ENCODE results near the gene ZNF10. TPM values are rescaled to one million over a fixed set of nuclear protein-coding genes. Genes with fewer than 3 reads are reported as not detected.
A peak's percentile ranks its signal among the peaks of the same experiment; 100 is the strongest.

Gene ZNF10
- total RNA-seq, 3 donors from 2014 or later: 12.8 to 35.0 (median 13.4) TPM

- Histone ChIP-seq H3K9me3 (peaks cover 84 to 92% of the 10 kb centered on the region in 2 donors), H3K27me3 (no peaks in the 10 kb centered on the region), H3K4me1 (no peaks in the 10 kb centered on the region), H3K36me3 (peaks cover 72% of the 10 kb centered on the region), H3K27ac (no peak overlapping the region), H3K4me3 (peak overlapping the region in 1 of 3 donors; percentile 9)
- intact Hi-C loops (cut with DNase I; ENCODE audit: low total_unique reads): no loop called here
- TF ChIP-seq, protein P1, sequence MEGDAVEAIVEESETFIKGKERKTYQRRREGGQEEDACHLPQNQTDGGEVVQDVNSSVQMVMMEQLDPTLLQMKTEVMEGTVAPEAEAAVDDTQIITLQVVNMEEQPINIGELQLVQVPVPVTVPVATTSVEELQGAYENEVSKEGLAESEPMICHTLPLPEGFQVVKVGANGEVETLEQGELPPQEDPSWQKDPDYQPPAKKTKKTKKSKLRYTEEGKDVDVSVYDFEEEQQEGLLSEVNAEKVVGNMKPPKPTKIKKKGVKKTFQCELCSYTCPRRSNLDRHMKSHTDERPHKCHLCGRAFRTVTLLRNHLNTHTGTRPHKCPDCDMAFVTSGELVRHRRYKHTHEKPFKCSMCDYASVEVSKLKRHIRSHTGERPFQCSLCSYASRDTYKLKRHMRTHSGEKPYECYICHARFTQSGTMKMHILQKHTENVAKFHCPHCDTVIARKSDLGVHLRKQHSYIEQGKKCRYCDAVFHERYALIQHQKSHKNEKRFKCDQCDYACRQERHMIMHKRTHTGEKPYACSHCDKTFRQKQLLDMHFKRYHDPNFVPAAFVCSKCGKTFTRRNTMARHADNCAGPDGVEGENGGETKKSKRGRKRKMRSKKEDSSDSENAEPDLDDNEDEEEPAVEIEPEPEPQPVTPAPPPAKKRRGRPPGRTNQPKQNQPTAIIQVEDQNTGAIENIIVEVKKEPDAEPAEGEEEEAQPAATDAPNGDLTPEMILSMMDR (IDR thresholded peaks at IDR 0.05): no peak
- TF ChIP-seq POLR2A (IDR thresholded peaks at IDR 0.05) (no peak), POLR2AphosphoS5 (IDR thresholded peaks at IDR 0.05) (no peak)
- no peak for DNase-seq (ENCODE audit: low spot score in 2 of 2)
These were observed 62.4 kb downstream of the ZNF10 start for GRCh38 chr12:133192847-133193246.

- Histone ChIP-seq H3K36me3 (peaks cover 26% of the 10 kb centered on the region), H3K27me3 (no peaks in the 10 kb centered on the region), H3K4me1 (no peaks in the 10 kb centered on the region), H3K27ac (no peak overlapping the region), H3K9me3 (peaks cover 74 to 82% of the 10 kb centered on the region in 2 donors), H3K4me3 (no peak overlapping the region)
- intact Hi-C loops (cut with DNase I; ENCODE audit: low total_unique reads): no loop called here
- no peak for TF ChIP-seq POLR2AphosphoS5 (IDR thresholded peaks at IDR 0.05)
- TF ChIP-seq POLR2A (IDR thresholded peaks at IDR 0.05): no peak
- TF ChIP-seq, protein P1 (IDR thresholded peaks at IDR 0.05): no peak
- no peak for DNase-seq (ENCODE audit: low spot score in 2 of 2)
These were observed 71.5 kb downstream of the ZNF10 start for GRCh38 chr12:133201888-133202287.

- H3K4me1 ChIP-seq: no peaks in the 10 kb centered on the region
- intact Hi-C loops (cut with DNase I; ENCODE audit: low total_unique reads): no loop called here
- TF ChIP-seq POLR2A (IDR thresholded peaks at IDR 0.05) (no peak), POLR2AphosphoS5 (IDR thresholded peaks at IDR 0.05) (no peak)
- TF ChIP-seq, protein P1 (IDR thresholded peaks at IDR 0.05): no peak
- H3K36me3 ChIP-seq: peaks cover 26% of the 10 kb centered on the region
- no peak for DNase-seq (ENCODE audit: low spot score in 2 of 2)
- H3K27ac ChIP-seq: no peak overlapping the region
- H3K4me3 ChIP-seq: peak overlapping the region in 1 of 3 donors; percentile 14
- no peaks in the 10 kb centered on the region for H3K27me3 ChIP-seq
- peaks cover 82 to 88% of the 10 kb centered on the region in 2 donors for H3K9me3 ChIP-seq
These were observed 72.3 kb downstream of the ZNF10 start for GRCh38 chr12:133202493-133203343.

- Histone ChIP-seq H3K36me3 (peaks cover 26% of the 10 kb centered on the region), H3K4me1 (no peaks in the 10 kb centered on the region), H3K9me3 (peaks cover 91 to 97% of the 10 kb centered on the region in 2 donors), H3K27me3 (no peaks in the 10 kb centered on the region), H3K27ac (no peak overlapping the region), H3K4me3 (peak overlapping the region in 1 of 3 donors; percentile 14)
- intact Hi-C loops (cut with DNase I; ENCODE audit: low total_unique reads): no loop called here
- DNase-seq (ENCODE audit: low spot score in 2 of 2): no peak
- TF ChIP-seq, protein P1 (IDR thresholded peaks at IDR 0.05): no peak
- TF ChIP-seq POLR2AphosphoS5 (IDR thresholded peaks at IDR 0.05) (no peak), POLR2A (IDR thresholded peaks at IDR 0.05) (no peak)
These were observed 73.2 kb downstream of the ZNF10 start for GRCh38 chr12:133203344-133204263.
